ENCODE data around the gene TAS2R13.

The TAS2R13 gene, protein sequence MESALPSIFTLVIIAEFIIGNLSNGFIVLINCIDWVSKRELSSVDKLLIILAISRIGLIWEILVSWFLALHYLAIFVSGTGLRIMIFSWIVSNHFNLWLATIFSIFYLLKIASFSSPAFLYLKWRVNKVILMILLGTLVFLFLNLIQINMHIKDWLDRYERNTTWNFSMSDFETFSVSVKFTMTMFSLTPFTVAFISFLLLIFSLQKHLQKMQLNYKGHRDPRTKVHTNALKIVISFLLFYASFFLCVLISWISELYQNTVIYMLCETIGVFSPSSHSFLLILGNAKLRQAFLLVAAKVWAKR

DNA sequence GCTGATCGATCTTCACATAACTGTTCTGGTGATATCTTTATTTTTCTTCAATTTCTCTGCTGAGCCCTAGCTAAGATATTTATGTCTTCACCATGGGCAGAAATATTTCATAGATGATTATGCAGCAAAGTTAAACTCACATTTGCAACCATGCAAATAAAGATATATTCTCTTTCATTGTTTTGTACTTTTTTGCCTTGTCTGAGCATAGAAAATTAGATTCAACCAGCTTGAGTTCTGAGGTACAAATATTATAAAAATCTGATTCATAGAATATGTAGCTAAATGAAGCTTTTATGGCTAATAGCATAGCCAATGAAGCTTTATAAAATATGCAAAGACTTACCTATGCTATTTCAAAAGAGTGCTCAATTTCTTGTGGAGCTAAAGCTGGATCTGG, at the start of gene TAS2R13:
Gene TAS2R13 (minus strand): TSS at position 101 of the 400 bp plus-strand sequence. CDS start 264 bp downstream, outside the sequence.
- DNase-seq (ENCODE audit: low read depth), result no peak

DNA sequence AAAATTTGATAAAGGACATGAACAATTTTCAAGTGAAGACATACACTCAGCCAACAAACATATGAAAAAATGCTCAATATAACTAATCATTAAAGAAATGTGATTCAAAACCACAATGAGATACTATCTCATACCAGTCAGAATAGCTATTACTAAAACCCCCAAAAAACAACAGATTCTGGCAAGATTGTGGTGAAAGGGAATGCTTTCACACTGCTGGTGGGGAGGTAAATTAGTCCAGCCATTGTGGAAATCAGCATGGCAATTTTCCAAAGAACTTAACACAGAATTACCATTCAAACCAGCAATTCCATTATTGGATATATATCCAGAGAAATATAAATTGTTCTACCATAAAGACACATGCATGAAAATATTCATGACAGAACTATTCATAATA, 48.4 kb upstream of the TAS2R13 start:
- no peak for DNase-seq (ENCODE audit: low read depth)

DNA sequence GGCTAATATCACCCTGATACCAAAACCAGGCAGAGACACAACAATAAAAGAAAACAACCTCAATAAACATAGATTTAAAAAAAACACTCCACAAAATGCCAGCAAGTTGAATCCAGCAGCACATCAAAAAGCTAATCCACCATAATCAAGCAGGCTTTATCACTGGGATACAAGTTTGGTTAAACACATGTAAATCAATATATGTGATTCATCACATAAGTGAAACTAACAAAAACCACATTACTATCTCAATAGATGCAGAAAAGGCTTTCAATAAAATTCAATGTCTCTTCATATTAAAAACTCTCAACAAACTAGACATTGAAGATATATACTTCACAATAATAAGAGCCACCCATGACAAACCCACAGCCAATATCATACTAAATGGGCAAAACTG, 46.7 kb upstream of the TAS2R13 start:
- DNase-seq (ENCODE audit: low read depth), result no peak

DNA sequence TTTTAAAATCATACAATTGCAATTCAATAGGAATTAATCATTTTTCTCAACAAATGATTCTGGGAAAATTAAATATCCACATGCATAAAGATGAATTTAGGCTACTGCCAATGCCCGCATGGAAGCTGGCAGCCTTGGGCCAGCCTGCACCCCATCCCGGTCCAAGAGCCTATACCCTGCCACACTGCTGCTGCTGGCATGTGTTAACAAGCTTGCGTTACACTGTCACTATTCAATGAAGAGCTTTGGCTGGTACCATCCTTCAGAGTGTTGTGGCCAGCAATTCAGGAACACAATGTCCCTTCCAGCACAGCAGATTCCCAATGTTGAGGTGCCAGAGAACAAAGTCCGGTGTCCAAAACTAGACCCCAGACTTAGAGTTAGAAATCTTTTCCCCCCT, 43.3 kb upstream of the TAS2R13 start:
- no peak for DNase-seq (ENCODE audit: low read depth)

DNA sequence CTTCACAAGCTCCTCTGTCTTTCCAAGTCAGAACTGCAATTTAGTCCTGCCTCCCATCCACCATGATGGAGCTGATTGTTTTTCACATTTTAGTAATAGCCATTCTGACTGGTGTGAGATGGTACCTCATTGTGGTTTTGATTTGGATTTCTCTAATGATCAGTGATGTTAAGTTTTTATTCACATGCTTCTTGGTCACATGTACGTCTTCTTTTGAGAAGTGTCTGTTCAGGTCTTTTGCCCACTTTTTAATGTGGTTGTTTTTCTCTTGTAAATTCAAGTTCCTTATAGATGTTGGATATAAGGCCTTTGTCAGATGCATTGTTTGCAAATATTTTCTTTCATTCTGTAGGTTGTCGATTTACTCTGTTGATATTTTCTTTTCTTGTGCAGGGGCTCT, 33.8 kb upstream of the TAS2R13 start:
- DNase-seq (ENCODE audit: low read depth), result no peak

DNA sequence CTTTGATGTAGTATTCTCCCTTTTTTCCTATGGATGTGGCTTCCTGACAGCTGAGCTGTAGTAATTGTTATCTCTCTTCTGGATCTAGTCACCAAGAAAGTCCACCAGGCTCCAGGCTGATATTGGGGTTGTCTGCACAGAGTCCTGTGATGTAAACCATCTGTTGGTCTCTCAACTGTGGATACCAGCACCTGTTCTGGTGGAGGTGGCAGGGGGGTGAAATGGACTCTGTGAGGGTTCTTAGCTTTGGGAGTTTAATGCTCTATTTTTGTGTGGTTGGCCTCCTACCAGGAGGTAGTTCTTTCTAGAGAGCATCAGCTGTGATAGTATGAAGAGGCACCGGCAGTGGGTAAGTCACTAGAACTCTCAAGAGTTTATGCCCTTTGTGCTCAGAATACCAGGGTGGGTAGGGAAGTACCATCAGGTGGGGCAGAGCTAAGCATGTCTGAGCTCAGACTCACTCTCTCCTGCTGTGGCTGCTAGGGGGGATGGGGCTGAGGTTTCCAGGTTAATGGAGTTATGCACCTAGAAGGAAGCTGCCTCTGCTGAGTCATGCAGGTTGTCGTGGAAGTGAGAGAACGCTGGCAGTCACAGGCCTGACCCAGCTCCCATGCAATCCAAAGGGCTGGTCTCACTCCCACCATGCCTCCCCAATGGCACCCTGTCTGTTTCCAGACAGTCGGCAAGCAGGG, 32.7 kb upstream of the TAS2R13 start:
- no peak for DNase-seq (ENCODE audit: low read depth)

DNA sequence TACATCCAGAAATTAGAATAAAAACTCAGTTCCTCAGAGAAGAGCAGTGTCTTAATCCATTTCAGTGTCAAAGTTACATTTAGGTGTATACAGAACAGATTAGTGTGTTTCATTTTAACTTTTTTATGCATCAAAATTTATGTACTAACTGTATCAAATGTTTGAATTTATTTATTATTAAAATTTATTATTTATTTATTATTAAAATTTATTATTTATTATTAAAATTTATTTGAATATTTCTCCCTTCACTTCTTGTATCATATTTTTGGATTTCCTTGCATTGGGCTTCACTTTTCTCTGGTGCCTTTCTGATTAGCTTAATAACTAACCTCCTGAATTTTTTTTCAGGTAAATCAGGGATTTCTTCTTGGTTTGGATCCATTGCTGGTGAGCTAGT, 32.0 kb upstream of the TAS2R13 start:
- DNase-seq (ENCODE audit: low read depth), result no peak

DNA sequence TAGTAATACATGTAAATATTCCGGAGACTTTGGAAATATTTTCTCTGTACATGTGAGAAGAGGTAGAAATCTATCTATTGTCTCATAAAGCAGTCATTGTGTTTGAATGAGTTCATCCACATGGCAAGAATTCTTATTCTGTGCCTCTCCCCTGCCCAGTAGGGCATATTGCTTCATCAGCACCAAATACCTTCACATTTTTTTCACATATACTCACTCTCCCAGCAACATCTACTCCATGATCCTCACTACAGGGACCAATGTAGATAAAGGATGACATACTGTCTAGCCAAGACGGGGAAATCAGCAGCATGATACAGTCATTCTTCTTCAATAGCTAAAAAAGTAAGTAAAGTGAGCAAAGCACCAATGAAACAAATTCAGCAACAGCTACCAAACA, 31.0 kb upstream of the TAS2R13 start:
- DNase-seq (ENCODE audit: low read depth), result no peak

DNA sequence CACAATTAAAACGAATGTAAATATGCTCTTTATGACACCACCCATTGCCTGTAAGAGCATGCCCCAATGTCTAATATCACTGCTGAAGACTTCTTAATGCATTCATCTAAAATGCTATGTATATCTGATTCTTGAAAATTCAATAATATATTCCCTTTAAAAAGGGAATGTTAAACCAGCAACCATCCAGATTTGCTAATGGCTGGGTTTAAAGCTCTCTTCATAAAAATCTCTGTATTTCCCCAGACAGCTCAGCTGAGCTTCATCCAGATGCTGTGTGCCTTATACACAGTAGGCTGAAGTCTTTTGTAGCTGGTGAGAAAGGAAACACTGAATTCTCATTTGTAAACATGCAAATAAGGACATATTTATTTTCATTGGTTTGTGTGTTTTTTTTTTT, 29.8 kb upstream of the TAS2R13 start, which contains the start of gene TAS2R14:
Gene TAS2R14 (minus strand): TSS at position 101 of the 400 bp plus-strand sequence. CDS start 56 bp downstream, at position 45.
- no peak for DNase-seq (ENCODE audit: low read depth)

DNA sequence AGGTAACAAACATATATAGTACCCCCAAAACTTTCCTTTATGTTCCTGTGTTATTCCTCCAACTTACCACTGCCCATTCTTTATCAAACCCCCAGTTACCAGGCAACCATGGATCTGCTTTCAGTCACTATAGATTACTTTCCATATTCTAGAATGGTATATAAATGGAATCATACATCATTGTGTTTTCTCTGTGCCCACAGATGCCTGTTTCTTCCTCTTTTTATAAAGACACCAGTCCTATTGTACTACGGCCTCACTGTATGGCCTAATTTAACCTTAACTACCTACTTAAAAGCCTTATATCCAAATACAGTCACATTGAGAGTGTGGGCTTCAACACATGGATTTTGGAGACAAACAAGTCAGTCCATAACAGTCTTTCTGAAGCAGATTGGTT, 27.1 kb upstream of the TAS2R13 start:
- no peak for DNase-seq (ENCODE audit: low read depth)

DNA sequence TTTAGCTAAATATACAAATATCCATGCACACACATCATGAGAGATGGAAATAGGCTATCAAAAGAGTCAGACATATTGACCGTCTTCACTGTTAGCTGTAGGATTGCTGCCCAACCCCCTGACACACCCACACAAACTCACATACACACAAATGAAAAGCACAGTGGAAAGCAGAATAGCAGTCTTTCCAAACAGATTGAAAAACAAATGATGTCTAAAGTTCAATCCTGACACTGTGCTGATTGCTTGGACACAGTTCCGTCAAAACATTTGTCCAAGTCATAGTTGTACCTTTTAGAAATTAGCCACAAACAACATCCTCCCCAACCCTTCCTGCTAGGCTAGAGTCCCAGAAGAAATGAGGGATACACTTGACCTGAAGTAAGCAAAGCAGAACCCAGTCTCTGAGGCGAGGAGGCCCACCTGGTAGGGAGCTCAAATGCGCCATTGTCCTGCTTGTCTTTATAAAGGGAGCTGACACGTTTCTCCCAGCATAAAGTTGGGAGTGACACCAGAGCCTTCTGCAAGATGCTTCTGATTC, 19.5 kb upstream of the TAS2R13 start, which contains the start of gene PRH2:
Gene PRH2 (plus strand): TSS at position 491 of the 541 bp plus-strand sequence. CDS start 38 bp downstream, at position 529.
- DNase-seq (ENCODE audit: low read depth), result no peak

DNA sequence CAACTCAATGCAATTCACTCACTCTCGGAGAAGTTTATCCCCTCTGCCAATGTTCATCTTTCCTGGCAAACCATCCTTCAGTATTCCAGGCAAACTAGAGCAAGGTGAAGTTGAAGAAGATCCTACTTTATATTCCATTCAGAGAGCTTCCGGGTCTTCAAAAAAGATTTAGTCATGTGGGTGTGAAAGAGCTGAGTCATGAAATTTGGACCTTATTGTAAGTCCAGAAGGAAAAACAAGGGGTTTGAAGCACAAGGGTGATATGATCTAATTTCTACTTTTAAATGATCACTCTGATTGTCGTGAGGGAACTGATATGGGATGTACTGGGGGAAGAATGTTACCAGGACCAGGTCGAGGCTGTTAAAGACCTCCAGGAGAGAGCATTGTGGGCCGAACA, 16.9 kb upstream of the TAS2R13 start:
- DNase-seq (ENCODE audit: low read depth), result no peak

DNA sequence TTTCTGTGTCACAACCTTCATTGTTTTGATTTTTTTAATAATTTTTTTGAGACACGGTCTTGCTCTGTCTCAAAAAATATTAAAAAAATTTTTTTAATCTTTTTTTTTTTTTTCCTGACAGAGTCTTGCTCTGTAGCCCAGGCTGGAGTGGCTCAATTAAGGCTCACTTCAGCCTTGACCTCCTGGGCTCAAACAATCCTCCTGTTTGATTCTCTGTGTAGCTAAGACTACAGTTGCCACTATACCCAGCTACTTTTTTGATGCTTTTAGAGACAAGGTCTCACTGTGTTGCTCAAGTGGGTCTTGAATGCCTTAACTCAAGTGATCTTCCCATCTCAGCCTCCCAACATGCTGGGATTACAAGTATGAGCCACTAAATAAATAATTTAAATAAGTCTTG, 10.4 kb upstream of the TAS2R13 start:
- no peak for DNase-seq (ENCODE audit: low read depth)

DNA sequence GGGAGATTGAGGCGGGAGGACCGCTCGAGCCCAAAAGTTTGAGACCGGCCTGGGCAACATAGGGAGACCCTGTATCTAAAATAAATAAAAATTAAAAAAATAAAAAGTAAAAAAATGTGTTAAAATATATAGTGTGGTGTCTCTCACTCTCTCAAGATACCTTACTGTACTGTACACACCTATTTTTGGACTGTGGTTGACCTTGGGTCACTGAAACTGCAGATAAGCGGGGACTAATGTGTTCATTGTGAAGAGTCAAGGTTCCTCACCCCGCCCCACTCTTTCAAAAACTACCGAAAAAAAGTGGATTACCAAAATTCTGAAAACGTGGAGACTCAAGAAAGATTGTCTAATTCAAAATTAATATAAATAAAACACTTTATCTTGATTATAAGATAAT, 1.0 kb upstream of the TAS2R13 start:
- DNase-seq (ENCODE audit: low read depth), result no peak

DNA sequence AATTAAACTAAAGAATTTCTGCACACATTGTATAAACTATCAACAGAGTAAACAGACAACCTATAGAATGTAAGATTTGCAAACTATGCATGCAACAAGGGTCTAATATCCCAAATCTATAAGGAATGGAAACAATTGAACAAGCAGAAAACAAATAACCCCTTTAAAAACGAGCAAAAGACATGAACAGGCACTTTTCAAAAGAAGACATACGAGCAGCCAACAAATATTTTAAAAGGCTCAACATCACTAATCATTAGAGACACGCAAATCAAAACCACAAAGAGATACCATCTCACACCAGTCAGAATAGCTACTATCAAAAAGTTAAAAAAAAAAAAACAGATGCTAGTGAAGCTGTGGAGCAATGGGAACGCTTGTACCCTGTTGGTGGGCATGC, 4.7 kb downstream of the TAS2R13 start:
- DNase-seq (ENCODE audit: low read depth), result no peak

DNA sequence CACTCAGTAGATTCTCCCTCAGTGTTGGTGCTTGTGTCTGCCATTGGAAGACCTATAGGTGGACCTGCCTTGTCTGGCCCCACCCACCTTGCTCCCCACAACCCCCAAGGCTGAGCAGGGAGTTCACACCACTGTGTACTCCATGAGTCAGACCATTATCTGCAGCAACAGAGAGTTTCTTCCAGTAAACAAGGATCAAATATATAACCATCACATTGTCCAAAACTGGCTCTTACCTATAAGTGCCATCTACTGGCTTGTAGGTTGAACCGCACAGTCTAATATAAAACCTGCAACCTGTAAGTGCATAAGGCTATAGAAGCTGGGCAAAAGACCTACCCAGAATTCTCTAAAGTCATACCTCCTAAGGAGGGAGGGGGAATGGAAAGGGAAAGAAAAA, 7.9 kb downstream of the TAS2R13 start:
- no peak for DNase-seq (ENCODE audit: low read depth)

DNA sequence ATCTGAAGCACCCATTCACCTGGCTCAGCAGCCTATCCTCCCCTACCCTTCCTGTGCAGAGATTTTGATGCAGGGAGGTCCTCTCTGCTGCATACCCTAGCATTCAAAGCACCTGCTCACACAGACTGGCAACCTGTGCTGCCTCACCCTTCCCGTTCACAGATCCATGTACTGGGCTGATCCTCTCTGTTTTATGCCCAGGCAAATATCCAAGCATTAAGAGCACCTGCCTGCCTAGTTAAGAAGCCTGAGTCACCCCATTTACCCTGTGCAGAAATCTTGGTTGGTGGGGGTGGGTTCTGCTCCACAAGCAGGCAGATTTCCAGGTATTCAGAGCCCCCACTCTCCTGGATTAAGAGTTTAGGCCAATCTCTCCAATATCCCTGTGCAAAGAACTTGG, 8.4 kb downstream of the TAS2R13 start:
- no peak for DNase-seq (ENCODE audit: low read depth)

DNA sequence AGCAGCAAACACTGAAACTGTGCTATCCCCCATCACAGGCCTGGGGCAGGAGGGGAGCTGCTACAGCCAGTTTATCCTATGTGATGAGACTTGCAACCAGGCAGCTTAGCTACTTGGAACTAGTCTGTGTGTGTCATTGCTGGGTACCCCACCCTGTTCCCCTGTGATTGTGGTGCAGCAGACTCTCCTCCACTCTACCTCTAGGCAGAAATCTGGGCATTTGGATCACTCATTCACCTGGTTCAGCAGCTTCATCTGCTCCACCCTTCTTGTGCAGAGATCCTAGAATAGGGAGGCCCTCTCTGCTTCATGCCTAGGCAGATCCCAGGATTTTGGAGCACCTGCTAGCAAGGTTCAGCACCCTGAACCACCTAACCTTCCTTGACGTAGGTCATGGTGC, 8.8 kb downstream of the TAS2R13 start:
- DNase-seq (ENCODE audit: low read depth), result no peak

DNA sequence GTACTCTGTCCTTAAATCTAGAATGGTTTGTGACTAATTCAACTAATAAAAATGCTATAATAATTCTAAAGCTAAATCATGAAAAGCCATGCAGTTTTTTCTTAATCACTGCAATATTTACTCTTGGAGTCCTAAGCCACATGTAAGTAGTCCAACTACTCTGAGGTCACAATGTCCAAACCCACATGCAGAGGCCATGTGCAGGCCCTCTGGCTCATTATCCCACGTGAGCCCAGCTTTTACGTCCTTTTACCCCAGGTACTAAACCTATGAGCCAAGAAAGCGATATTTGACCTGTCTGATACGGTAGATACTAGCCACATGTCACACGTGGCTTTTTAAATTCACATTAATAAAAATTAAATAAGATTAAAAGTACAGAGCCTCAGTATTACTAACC, 12.5 kb downstream of the TAS2R13 start:
- DNase-seq (ENCODE audit: low read depth), result no peak

DNA sequence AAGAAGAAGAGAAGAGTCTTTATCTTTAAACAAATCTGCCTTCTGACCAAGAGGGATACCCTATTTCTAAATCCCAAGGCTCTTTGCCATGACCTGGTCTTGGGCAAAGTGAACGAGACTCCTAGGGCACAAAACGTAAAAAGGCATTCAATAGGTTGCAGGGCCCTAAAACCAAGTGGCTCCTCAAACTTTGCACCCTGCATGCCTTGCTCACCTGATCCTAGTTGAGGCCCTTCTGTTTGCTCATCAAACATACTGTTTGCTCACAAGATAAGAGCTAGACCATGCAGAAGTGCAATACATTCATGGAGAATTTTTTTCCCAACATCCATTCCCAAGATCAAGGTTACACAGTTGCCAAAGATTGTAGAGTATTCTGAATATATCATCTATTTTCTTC, 17.4 kb downstream of the TAS2R13 start:
- DNase-seq (ENCODE audit: low read depth), result no peak

DNA sequence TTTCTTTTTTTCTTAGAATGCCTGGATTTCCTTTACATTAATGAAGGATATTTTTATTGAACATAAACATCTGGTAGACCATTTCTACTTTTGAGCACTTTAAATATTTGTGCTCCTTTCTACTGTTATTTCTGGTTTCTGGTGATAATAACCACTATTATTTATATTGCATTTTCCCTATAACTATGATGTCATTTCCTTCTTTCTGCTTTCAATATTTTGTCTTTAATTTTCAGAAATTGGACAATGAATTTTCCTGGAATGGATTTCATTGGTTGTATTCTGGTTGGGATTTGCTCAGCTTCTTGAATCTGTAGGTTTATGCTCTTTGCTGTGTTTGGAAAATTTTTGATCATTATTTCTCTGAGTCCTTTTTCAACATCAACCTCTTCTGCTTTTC, 20.1 kb downstream of the TAS2R13 start:
- no peak for DNase-seq (ENCODE audit: low read depth)

DNA sequence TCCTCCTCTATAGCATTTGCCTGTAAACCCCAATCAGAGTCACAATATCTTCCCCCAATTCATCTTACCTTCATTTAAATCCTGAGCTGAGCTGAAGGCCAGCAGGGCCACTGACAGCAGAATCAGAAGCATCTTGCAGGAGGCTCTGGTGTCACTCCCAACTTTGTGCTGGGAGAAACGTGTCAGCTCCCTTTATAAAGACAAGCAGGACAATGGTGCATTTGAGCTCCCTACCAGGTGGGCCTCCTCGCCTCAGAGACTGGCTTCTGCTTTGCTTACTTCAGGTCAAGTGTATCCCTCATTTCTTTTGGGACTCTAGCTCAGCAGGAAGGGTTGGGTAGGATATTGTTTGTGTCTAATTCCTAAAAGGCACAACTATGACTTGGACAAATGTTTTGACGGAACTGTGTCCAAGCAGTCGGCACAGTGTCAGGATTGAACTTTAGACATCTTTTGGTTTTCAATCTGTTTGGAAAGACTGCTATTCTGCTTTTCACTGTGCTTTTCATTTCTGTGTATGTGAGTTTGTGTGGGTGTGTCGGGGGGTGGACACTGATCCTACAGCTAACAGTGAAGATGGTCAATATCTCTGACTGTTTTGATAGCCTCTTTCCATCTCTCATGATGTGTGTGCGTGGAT, 25.2 kb downstream of the TAS2R13 start, which contains the start of gene PRH1:
Gene PRH1 (minus strand): TSS at position 170 of the 640 bp plus-strand sequence. CDS start 38 bp downstream, at position 132.
- DNase-seq (ENCODE audit: low read depth), result no peak

DNA sequence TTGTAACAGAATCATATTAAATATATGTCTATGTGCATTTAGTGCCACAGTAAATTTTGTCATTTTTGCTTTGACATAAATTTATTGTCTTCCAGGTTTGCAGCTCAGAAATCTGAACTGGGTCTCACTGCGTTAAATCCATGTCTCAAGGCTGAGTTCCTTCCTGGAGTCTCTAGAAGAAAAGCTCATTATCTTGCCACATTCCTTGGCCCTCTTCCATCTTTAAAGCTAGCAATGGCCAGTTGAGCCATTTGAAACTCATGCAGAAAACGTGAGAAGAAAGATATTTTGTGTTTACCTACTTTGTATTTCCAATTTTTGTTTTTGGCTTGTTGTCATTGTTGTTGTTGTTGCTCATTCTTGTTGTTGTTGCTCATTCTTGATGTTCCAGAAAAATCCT, 36.0 kb downstream of the TAS2R13 start:
- DNase-seq (ENCODE audit: low read depth), result no peak

Measured in stimulated activated CD8-positive, alpha-beta memory T cell treated with anti-CD3 and anti-CD28 coated beads, Interleukin-15, amount 100 ng/mL, for 24 hours (primary cell).